ENCODE measurements around the gene TMEM62. TPM values are rescaled to one million over a fixed set of nuclear protein-coding genes. Genes with fewer than 3 reads are reported as not detected.
A peak's percentile ranks its signal among the peaks of the same experiment; 100 is the strongest.

TMEM62 gene
- total and polyA plus RNA-seq, 9 of the 15 experiments (the other 6 are each of a cell fraction or from before 2014, with no cell fraction given), result 4.4 to 16.6 (median 11.1) TPM

DNA sequence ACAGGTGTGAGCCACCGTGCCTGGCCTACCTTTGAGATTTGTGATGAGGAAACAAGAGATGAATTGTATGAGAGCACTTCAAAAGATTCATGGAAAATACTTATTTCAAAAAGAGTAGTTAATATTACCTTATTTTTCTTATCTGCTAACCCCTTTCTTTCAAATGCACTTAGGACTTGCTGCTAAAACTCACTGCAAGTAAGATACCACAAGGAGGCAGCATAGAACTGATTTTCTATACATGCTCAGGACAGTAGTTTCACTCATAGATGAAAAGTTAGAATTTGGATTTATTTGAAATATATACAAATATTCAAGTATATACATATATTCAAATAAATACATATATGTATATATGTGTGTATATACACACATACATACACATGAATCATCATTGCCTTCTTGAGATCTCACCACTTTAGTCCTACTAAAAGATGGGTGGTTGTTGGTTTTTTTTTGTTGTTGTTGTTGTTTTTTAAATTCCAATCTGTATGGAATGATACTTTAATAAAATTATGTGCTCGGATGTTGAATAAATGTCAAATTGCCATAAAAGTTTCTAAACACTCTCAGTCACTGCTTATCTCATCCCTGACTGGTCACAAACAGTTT is 54.3 kb downstream of the TMEM62 start (continued):
- TF ChIP-seq, protein P1, sequence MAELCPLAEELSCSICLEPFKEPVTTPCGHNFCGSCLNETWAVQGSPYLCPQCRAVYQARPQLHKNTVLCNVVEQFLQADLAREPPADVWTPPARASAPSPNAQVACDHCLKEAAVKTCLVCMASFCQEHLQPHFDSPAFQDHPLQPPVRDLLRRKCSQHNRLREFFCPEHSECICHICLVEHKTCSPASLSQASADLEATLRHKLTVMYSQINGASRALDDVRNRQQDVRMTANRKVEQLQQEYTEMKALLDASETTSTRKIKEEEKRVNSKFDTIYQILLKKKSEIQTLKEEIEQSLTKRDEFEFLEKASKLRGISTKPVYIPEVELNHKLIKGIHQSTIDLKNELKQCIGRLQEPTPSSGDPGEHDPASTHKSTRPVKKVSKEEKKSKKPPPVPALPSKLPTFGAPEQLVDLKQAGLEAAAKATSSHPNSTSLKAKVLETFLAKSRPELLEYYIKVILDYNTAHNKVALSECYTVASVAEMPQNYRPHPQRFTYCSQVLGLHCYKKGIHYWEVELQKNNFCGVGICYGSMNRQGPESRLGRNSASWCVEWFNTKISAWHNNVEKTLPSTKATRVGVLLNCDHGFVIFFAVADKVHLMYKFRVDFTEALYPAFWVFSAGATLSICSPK (IDR thresholded peaks at IDR 0.05; ENCODE audit: borderline replicate concordance), result no peak
- TF ChIP-seq, protein P2, sequence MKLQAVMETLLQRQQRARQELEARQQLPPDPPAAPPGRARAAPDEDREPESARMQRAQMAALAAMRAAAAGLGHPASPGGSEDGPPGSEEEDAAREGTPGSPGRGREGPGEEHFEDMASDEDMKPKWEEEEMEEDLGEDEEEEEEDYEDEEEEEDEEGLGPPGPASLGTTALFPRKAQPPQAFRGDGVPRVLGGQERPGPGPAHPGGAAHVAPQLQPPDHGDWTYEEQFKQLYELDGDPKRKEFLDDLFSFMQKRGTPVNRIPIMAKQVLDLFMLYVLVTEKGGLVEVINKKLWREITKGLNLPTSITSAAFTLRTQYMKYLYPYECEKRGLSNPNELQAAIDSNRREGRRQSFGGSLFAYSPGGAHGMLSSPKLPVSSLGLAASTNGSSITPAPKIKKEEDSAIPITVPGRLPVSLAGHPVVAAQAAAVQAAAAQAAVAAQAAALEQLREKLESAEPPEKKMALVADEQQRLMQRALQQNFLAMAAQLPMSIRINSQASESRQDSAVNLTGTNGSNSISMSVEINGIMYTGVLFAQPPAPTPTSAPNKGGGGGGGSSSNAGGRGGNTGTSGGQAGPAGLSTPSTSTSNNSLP (IDR thresholded peaks at IDR 0.05; ENCODE audit: borderline replicate concordance, low read depth, low read length), result 0 out of 2 replicates have a peak, but pooled peaks have one; percentile 35
- TF ChIP-seq, protein P3, sequence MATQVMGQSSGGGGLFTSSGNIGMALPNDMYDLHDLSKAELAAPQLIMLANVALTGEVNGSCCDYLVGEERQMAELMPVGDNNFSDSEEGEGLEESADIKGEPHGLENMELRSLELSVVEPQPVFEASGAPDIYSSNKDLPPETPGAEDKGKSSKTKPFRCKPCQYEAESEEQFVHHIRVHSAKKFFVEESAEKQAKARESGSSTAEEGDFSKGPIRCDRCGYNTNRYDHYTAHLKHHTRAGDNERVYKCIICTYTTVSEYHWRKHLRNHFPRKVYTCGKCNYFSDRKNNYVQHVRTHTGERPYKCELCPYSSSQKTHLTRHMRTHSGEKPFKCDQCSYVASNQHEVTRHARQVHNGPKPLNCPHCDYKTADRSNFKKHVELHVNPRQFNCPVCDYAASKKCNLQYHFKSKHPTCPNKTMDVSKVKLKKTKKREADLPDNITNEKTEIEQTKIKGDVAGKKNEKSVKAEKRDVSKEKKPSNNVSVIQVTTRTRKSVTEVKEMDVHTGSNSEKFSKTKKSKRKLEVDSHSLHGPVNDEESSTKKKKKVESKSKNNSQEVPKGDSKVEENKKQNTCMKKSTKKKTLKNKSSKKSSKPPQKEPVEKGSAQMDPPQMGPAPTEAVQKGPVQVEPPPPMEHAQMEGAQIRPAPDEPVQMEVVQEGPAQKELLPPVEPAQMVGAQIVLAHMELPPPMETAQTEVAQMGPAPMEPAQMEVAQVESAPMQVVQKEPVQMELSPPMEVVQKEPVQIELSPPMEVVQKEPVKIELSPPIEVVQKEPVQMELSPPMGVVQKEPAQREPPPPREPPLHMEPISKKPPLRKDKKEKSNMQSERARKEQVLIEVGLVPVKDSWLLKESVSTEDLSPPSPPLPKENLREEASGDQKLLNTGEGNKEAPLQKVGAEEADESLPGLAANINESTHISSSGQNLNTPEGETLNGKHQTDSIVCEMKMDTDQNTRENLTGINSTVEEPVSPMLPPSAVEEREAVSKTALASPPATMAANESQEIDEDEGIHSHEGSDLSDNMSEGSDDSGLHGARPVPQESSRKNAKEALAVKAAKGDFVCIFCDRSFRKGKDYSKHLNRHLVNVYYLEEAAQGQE (IDR thresholded peaks at IDR 0.05; ENCODE audit: borderline replicate concordance), result peak; percentile 36; the same call in 1 of the 2 replicates
- TF ChIP-seq, protein P3 (CRISPR knock-in tag; IDR thresholded peaks at IDR 0.05; ENCODE audit: low read depth), result no peak
- TF ChIP-seq, protein P4, sequence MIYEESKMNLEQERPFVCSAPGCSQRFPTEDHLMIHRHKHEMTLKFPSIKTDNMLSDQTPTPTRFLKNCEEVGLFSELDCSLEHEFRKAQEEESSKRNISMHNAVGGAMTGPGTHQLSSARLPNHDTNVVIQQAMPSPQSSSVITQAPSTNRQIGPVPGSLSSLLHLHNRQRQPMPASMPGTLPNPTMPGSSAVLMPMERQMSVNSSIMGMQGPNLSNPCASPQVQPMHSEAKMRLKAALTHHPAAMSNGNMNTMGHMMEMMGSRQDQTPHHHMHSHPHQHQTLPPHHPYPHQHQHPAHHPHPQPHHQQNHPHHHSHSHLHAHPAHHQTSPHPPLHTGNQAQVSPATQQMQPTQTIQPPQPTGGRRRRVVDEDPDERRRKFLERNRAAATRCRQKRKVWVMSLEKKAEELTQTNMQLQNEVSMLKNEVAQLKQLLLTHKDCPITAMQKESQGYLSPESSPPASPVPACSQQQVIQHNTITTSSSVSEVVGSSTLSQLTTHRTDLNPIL (CRISPR knock-in tag; IDR thresholded peaks at IDR 0.05), result no peak
- TF ChIP-seq, protein P5, sequence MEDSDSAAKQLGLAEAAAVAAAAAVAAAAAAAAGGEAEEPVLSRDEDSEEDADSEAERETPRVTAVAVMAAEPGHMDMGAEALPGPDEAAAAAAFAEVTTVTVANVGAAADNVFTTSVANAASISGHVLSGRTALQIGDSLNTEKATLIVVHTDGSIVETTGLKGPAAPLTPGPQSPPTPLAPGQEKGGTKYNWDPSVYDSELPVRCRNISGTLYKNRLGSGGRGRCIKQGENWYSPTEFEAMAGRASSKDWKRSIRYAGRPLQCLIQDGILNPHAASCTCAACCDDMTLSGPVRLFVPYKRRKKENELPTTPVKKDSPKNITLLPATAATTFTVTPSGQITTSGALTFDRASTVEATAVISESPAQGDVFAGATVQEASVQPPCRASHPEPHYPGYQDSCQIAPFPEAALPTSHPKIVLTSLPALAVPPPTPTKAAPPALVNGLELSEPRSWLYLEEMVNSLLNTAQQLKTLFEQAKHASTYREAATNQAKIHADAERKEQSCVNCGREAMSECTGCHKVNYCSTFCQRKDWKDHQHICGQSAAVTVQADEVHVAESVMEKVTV (CRISPR knock-in tag; IDR thresholded peaks at IDR 0.05), result no peak

Measured in K562 (cell line).